Loucy (cell line): ENCODE results near the gene PSPN.

Experiments used
- H2AFZ ChIP-seq: fragments of 200-600 bp; sonication (generic); 2 replicates; pipeline ENCODE4 v1.6.0; 2016; ENCODE audit warnings: antibody characterized with exemption, mild to moderate bottlenecking, low read length, moderate library complexity
- H3F3A ChIP-seq: fragments of 200-600 bp; 2 replicates; pipeline ENCODE4 v1.6.0; 2016; ENCODE audit warnings: antibody characterized with exemption, low read depth, mild to moderate bottlenecking
- H3K27me3 ChIP-seq: fragments of 200-600 bp; sonication (generic); 2 replicates; pipeline ENCODE4 v1.6.1; 2014; ENCODE audit warnings: low read length, mild to moderate bottlenecking; ENCODE audit not compliant: insufficient read depth, poor library complexity, severe bottlenecking
- H3K36me3 ChIP-seq: fragments of 200-600 bp; sonication (generic); 2 replicates; pipeline ENCODE4 v1.6.1; 2016; ENCODE audit warnings: low read length; ENCODE audit not compliant: insufficient read depth
- H3K4me1 ChIP-seq: fragments of 200-600 bp; sonication (generic); 2 replicates; pipeline ENCODE4 v1.5.1; 2014; ENCODE audit warnings: low read length, mild to moderate bottlenecking; ENCODE audit not compliant: insufficient read depth, poor library complexity, severe bottlenecking
- H3K4me2 ChIP-seq: fragments of 200-600 bp; sonication (generic); 2 replicates; pipeline ENCODE4 v1.6.0; 2014; ENCODE audit warnings: antibody characterized with exemption, low read length, low read depth, mild to moderate bottlenecking; ENCODE audit not compliant: poor library complexity, severe bottlenecking
- H3K4me3 ChIP-seq: fragments of 200-600 bp; sonication (generic); 2 replicates; pipeline ENCODE4 v1.5.1; 2014; ENCODE audit warnings: low read length, mild to moderate bottlenecking, mixed read lengths; ENCODE audit not compliant: poor library complexity, severe bottlenecking
- H3K79me2 ChIP-seq: fragments of 200-600 bp; sonication (generic); 2 replicates; pipeline ENCODE4 v1.6.1; 2014; ENCODE audit warnings: low read length; ENCODE audit not compliant: insufficient read depth
- H3K9ac ChIP-seq: fragments of 200-600 bp; sonication (generic); 2 replicates; pipeline ENCODE4 v1.6.0; 2014; ENCODE audit warnings: mild to moderate bottlenecking, low read depth, low read length, moderate library complexity; ENCODE audit not compliant: poor library complexity, severe bottlenecking
- H3K9me2 ChIP-seq: fragments of 200-600 bp; sonication (generic); replicated peaks from 2 replicates; pipeline ENCODE4 v1.6.1; 2016; ENCODE audit warnings: low read depth, low read length, mixed read lengths
- H3K9me3 ChIP-seq: fragments of 200-600 bp; sonication (generic); 2 replicates; pipeline ENCODE4 v1.6.1; 2014; ENCODE audit warnings: mild to moderate bottlenecking, antibody characterized with exemption, low read length, low read depth; ENCODE audit not compliant: insufficient read depth
- H4K20me1 ChIP-seq: fragments of 200-600 bp; sonication (generic); 2 replicates; pipeline ENCODE4 v1.6.0; 2014; ENCODE audit warnings: antibody characterized with exemption, low read length, mild to moderate bottlenecking; ENCODE audit not compliant: insufficient read depth, poor library complexity, severe bottlenecking
- CTCF ChIP-seq: fragments of 200-600 bp; sonication (generic); conservative IDR thresholded peaks from 2 replicates; pipeline ENCODE4 v1.5.1; 2014; ENCODE audit warnings: mild to moderate bottlenecking, antibody characterized with exemption, low read length
- EZH2phosphoT487 ChIP-seq: fragments of 200-600 bp; IDR thresholded peaks from 2 replicates; pipeline ENCODE4 v1.6.1; 2018; ENCODE audit warnings: antibody characterized with exemption, mild to moderate bottlenecking, moderate library complexity, borderline replicate concordance

PSPN gene

GRCh38 chr19:6414793-6415590, 39.3 kb upstream of the PSPN start:
- no peak overlapping the region for H3K9ac ChIP-seq
- H3F3A ChIP-seq = no peaks in the 10 kb centered on the region
- no peaks in the 10 kb centered on the region for H3K4me1 ChIP-seq
- H3K9me3 ChIP-seq = no peaks in the 10 kb centered on the region
- TF ChIP-seq EZH2phosphoT487 (no peak), CTCF (no peak)
- no peak overlapping the region for H2AFZ ChIP-seq
- no peak overlapping the region for H3K4me3 ChIP-seq
- H3K4me2 ChIP-seq = no peak overlapping the region
- H3K79me2 ChIP-seq = peaks cover 28% of the 10 kb centered on the region
- no peaks in the 10 kb centered on the region for H3K27me3 ChIP-seq
- H4K20me1 ChIP-seq = peaks cover 56% of the 10 kb centered on the region
- H3K9me2 ChIP-seq = no peaks in the 10 kb centered on the region
- H3K36me3 ChIP-seq = peaks cover 70% of the 10 kb centered on the region

- Histone ChIP-seq H2AFZ (no peak overlapping the region), H4K20me1 (peaks cover 46% of the 10 kb centered on the region), H3K27me3 (no peaks in the 10 kb centered on the region), H3K4me2 (no peak overlapping the region), H3K4me1 (no peaks in the 10 kb centered on the region), H3F3A (no peaks in the 10 kb centered on the region), H3K9me3 (no peaks in the 10 kb centered on the region), H3K9me2 (no peaks in the 10 kb centered on the region), H3K79me2 (peaks cover 17% of the 10 kb centered on the region), H3K9ac (no peak overlapping the region), H3K4me3 (no peak overlapping the region), H3K36me3 (peaks cover 60% of the 10 kb centered on the region)
- TF ChIP-seq EZH2phosphoT487 = no peak
- no peak for TF ChIP-seq CTCF
Measured at GRCh38 chr19:6413721-6414643, 38.2 kb upstream of the PSPN start.

- Histone ChIP-seq H3K4me3 (no peak overlapping the region), H3K79me2 (peaks cover 11% of the 10 kb centered on the region; the same call in 1 of the 2 replicates), H3F3A (no peaks in the 10 kb centered on the region), H3K36me3 (peaks cover 53% of the 10 kb centered on the region), H3K4me1 (no peaks in the 10 kb centered on the region), H3K9me3 (no peaks in the 10 kb centered on the region), H3K9me2 (no peaks in the 10 kb centered on the region), H2AFZ (no peak overlapping the region), H3K9ac (no peak overlapping the region), H4K20me1 (peaks cover 39% of the 10 kb centered on the region), H3K4me2 (no peak overlapping the region), H3K27me3 (no peaks in the 10 kb centered on the region)
- TF ChIP-seq EZH2phosphoT487 = no peak
- no peak for TF ChIP-seq CTCF
Measured at GRCh38 chr19:6413291-6413690, 37.6 kb upstream of the PSPN start.
